K562 (cell line): ENCODE measurements around the gene AIFM3. TPM values are rescaled to one million over a fixed set of nuclear protein-coding genes. Genes with fewer than 3 reads are reported as not detected.

Experiments used
- C11orf30 ChIP-seq: fragments of 450-650 bp; IDR thresholded peaks from 2 replicates; pipeline ENCODE4 v1.6.1; 2016; ENCODE audit warnings: low read depth, mild to moderate bottlenecking
- CHD7 ChIP-seq: fragments of 200-600 bp; sonication (generic); IDR thresholded peaks from one replicate; pipeline ENCODE4 v1.6.1; 2012; ENCODE audit warnings: mild to moderate bottlenecking, low read depth, low read length, inconsistent platforms
- E2F8 ChIP-seq: fragments of 450-650 bp; IDR thresholded peaks from 2 replicates; pipeline ENCODE4 v1.7.1; 2018; ENCODE audit warnings: mild to moderate bottlenecking, low read depth; ENCODE audit not compliant: partially characterized antibody
- MAX ChIP-seq: sonication (generic); formaldehyde crosslinking; IDR thresholded peaks from 2 replicates; pipeline ENCODE4 v1.9.0; 2022; ENCODE audit warnings: mild to moderate bottlenecking, missing genetic modification reagents
- NCOA6 ChIP-seq: fragments of 450-650 bp; IDR thresholded peaks from 2 replicates; pipeline ENCODE4 v1.6.1; 2017; ENCODE audit warnings: mild to moderate bottlenecking
- PRDM10 ChIP-seq: fragments of 450-650 bp; IDR thresholded peaks from 2 replicates; pipeline ENCODE4 v1.6.1; 2018; ENCODE audit not compliant: partially characterized antibody
- ZKSCAN1 ChIP-seq: fragments of 150-350 bp; IDR thresholded peaks from 2 replicates; pipeline ENCODE4 v1.6.1; 2016; ENCODE audit warnings: low read depth, low read length
- ZNF140 ChIP-seq: fragments of 250-450 bp; sonication (Bioruptor Pico); IDR thresholded peaks from 2 replicates; pipeline ENCODE4 v1.8.0; 2021; ENCODE audit warnings: moderate library complexity, mild to moderate bottlenecking, inconsistent platforms
- ZNF436 ChIP-seq: fragments of 250-450, 450-650 bp; sonication (Bioruptor Pico); formaldehyde crosslinking; IDR thresholded peaks from 2 replicates; pipeline ENCODE4 v1.7.0; 2020; ENCODE audit warnings: mild to moderate bottlenecking
- polyA plus RNA-seq, 8 experiments: library from polyadenylated mRNA; depleted of rRNA in 4 of 8; stranded (reverse) in 5 of 8; unstranded in 3 of 8; fragments of >200 nt; fragmentation: Nextera tagmentation in 2 of 8; fragmentation: Illumina TruSeq in 1 of 8; extraction: Ambion mirVana in 2 of 8; extraction: Trizol in 1 of 8; gene quantifications; 2 replicates each; pipeline versions ENCODE4 v1.2.1 to v1.2.3, GENCODE V29; 2011 to 2014; ENCODE audit warnings: inconsistent platforms in 1 of 8, missing spikeins in 1 of 8
- total RNA-seq, 7 experiments: library from RNA; depleted of rRNA in 6 of 7; stranded (reverse); fragments of >200 nt in 6 of 7; fragmentation: Illumina TruSeq in 2 of 7; extraction: Trizol in 2 of 7; gene quantifications; 2 replicates each; pipeline versions ENCODE4 v1.2.1 to v1.2.3, GENCODE V29; 2011 to 2021; ENCODE audit warnings: low replicate concordance in 1 of 7

AIFM3 gene
- total and polyA plus RNA-seq, 9 of the 15 experiments (the other 6 are each of a cell fraction or from before 2014, with no cell fraction given) = 0.03 to 0.20 (median 0.07) TPM; not detected in 1

GRCh38 chr22:20988573-20989322, 21.7 kb downstream of the AIFM3 start (continued):
- TF ChIP-seq CHD7 (no peak), E2F8 (no peak), ZNF140 (CRISPR knock-in tag) (no peak), PRDM10 (no peak), NCOA6 (no peak), ZNF436 (CRISPR knock-in tag) (no peak), C11orf30 (no peak), MAX (CRISPR knock-in tag) (no peak), ZKSCAN1 (no peak)
